Neural cell (in vitro differentiated cells): ENCODE results near the gene NHERF1. TPM values are rescaled to one million over a fixed set of nuclear protein-coding genes. Genes with fewer than 3 reads are reported as not detected.

Experiments used
- H2AFZ ChIP-seq: fragments of 200-600, 300-800 bp; sonication (generic), shearing (Covaris generic); 2 replicates; pipeline ENCODE4 v1.6.0; 2014; ENCODE audit warnings: low read depth, mild to moderate bottlenecking, antibody characterized with exemption, low read length, moderate library complexity
- H3F3A ChIP-seq: fragments of 200-600 bp; shearing (Covaris generic); 2 replicates; pipeline ENCODE4 v1.6.1; 2016; ENCODE audit warnings: mild to moderate bottlenecking, moderate library complexity, mixed read lengths, antibody characterized with exemption, low read length; ENCODE audit not compliant: insufficient read depth, poor library complexity, severe bottlenecking
- H3K27ac ChIP-seq: fragments of 200-600, 300-800 bp; sonication (generic), shearing (Covaris generic); 2 replicates; pipeline ENCODE4 v1.5.1; 2014; ENCODE audit warnings: mild to moderate bottlenecking, low read length, moderate library complexity
- H3K27me3 ChIP-seq: fragments of 300-800, 200-600 bp; sonication (generic), shearing (Covaris generic); 2 replicates; pipeline ENCODE4 v1.6.0; 2014; ENCODE audit warnings: mild to moderate bottlenecking, low read depth, low read length, moderate library complexity; ENCODE audit not compliant: insufficient read depth
- H3K36me3 ChIP-seq: fragments of 300-800, 200-600 bp; sonication (generic), shearing (Covaris generic); 2 replicates; pipeline ENCODE4 v1.5.1; 2014; ENCODE audit warnings: mild to moderate bottlenecking, antibody characterized with exemption, low read length, moderate library complexity; ENCODE audit not compliant: insufficient read depth
- H3K4me2 ChIP-seq: fragments of 300-800, 200-600 bp; sonication (generic), shearing (Covaris generic); 2 replicates; pipeline ENCODE4 v1.6.0; 2014; ENCODE audit warnings: mild to moderate bottlenecking, low read length
- H3K4me3 ChIP-seq: fragments of 300-800, 200-600 bp; sonication (generic), shearing (Covaris generic); 2 replicates; pipeline ENCODE4 v1.5.1; 2014; ENCODE audit warnings: mild to moderate bottlenecking, low read length, moderate library complexity
- H3K79me2 ChIP-seq: fragments of 200-600 bp; shearing (Covaris generic); replicated peaks from 2 replicates; pipeline ENCODE4 v1.6.0; 2014; ENCODE audit warnings: mild to moderate bottlenecking, low read length, moderate library complexity; ENCODE audit not compliant: insufficient read depth
- H3K9ac ChIP-seq: fragments of 300-800, 200-600 bp; sonication (generic), shearing (Covaris generic); 2 replicates; pipeline ENCODE4 v1.6.1; 2016; ENCODE audit warnings: mild to moderate bottlenecking, low read length, mixed read lengths
- H3K9me2 ChIP-seq: fragments of 200-600 bp; shearing (Covaris generic); 2 replicates; pipeline ENCODE4 v1.6.1; 2016; ENCODE audit warnings: mild to moderate bottlenecking, low read length, mixed read lengths; ENCODE audit not compliant: insufficient read depth
- H3K9me3 ChIP-seq: fragments of 200-600, 300-800 bp; sonication (generic), shearing (Covaris generic); 2 replicates; pipeline ENCODE4 v1.6.1; 2016; ENCODE audit warnings: mild to moderate bottlenecking, mixed run types, low read length, moderate library complexity, mixed read lengths
- H4K20me1 ChIP-seq: fragments of 200-600 bp; shearing (Covaris generic); 2 replicates; pipeline ENCODE4 v1.6.1; 2016; ENCODE audit warnings: mild to moderate bottlenecking, mixed run types; ENCODE audit not compliant: insufficient read depth
- EP300 ChIP-seq: fragments of 450-650 bp; conservative IDR thresholded peaks from 2 replicates; pipeline ENCODE4 v1.6.1; 2014; ENCODE audit warnings: antibody characterized with exemption, mild to moderate bottlenecking, moderate library complexity; ENCODE audit not compliant: poor library complexity, severe bottlenecking
- EZH2 ChIP-seq: fragments of 200-600, 300-800 bp; shearing (Covaris generic), sonication (generic); IDR thresholded peaks from 2 replicates; pipeline ENCODE4 v1.6.1; 2014; ENCODE audit warnings: antibody characterized with exemption, low read length, borderline replicate concordance, mild to moderate bottlenecking; ENCODE audit not compliant: insufficient read depth, poor library complexity, severe bottlenecking
- MXI1 ChIP-seq: fragments of 450-650 bp; conservative IDR thresholded peaks from 2 replicates; pipeline ENCODE4 v1.6.1; 2014; ENCODE audit warnings: antibody characterized with exemption, mild to moderate bottlenecking; ENCODE audit not compliant: poor library complexity, severe bottlenecking
- POLR2AphosphoS5 ChIP-seq: IDR thresholded peaks from 2 replicates; pipeline ENCODE4 v1.6.1; 2012
- RAD21 ChIP-seq: fragments of 450-650 bp; conservative IDR thresholded peaks from 2 replicates; pipeline ENCODE4 v1.6.1; 2014; ENCODE audit warnings: antibody characterized with exemption, mild to moderate bottlenecking, moderate library complexity
- SMC3 ChIP-seq: fragments of 450-650 bp; conservative IDR thresholded peaks from 2 replicates; pipeline ENCODE4 v1.6.1; 2014; ENCODE audit warnings: antibody characterized with exemption, mild to moderate bottlenecking, moderate library complexity; ENCODE audit not compliant: poor library complexity
- TAF1 ChIP-seq: IDR thresholded peaks from 2 replicates; pipeline ENCODE4 v1.6.1; 2012; ENCODE audit warnings: low read depth
- polyA plus RNA-seq: library from polyadenylated mRNA; depleted of rRNA; stranded (reverse); fragments of >200 nt; gene quantifications from 2 replicates; pipeline ENCODE4 v1.2.3, GENCODE V29; 2014
- TF ChIP-seq, protein P1 (sequence below): fragments of 450-650 bp; IDR thresholded peaks from 2 replicates; pipeline ENCODE4 v1.5.1; 2014; ENCODE audit warnings: antibody characterized with exemption, mild to moderate bottlenecking, moderate library complexity; ENCODE audit not compliant: poor library complexity, severe bottlenecking
- TF ChIP-seq, protein P2 (sequence below): IDR thresholded peaks from 2 replicates; pipeline ENCODE4 v1.6.1; 2012; ENCODE audit warnings: borderline replicate concordance

Gene NHERF1
- polyA plus RNA-seq, 1 donor from 2014 or later: 0.51 TPM

DNA sequence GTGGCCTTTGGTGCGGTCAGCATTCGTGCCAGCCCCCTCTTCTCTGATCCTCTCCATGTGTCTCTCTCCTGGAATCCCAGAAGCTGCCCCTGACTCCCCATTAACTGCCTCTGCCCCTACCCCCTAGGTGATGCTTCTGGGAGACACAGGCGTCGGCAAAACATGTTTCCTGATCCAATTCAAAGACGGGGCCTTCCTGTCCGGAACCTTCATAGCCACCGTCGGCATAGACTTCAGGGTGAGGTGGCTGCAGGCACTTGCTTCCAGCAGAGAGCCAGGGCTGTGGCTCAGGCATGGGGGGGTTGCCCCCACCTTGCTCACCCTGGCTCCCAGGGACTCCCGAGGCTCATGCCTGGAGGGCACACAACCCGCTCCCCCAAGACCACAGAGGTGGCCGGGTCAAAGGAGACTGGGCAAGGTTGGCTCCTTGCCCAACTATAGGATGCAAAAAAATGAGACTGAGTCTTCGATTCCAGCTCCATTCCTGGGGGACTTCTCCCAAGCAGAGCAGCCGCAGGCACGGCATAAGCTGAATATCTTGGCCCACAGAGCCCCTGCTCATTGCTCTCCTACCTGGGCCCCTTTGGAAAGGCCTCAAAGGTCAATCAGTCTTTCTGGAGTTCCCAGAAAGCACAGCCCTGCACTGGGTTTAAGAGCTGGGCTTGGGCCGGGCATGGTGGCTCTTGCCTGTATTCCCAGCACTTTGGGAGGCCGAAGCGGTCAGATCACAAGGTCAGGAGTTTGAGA lies 7.6 kb upstream of the NHERF1 start:
- Histone ChIP-seq H3K9ac (no peak overlapping the region), H3F3A (no peaks in the 10 kb centered on the region), H3K27me3 (peaks cover 38% of the 10 kb centered on the region), H3K4me3 (no peak overlapping the region), H2AFZ (no peak overlapping the region), H3K4me2 (no peak overlapping the region), H3K36me3 (no peaks in the 10 kb centered on the region), H3K9me2 (no peaks in the 10 kb centered on the region), H3K79me2 (no peaks in the 10 kb centered on the region), H4K20me1 (no peaks in the 10 kb centered on the region), H3K27ac (no peak overlapping the region), H3K9me3 (no peaks in the 10 kb centered on the region)
- TF ChIP-seq, protein P1, sequence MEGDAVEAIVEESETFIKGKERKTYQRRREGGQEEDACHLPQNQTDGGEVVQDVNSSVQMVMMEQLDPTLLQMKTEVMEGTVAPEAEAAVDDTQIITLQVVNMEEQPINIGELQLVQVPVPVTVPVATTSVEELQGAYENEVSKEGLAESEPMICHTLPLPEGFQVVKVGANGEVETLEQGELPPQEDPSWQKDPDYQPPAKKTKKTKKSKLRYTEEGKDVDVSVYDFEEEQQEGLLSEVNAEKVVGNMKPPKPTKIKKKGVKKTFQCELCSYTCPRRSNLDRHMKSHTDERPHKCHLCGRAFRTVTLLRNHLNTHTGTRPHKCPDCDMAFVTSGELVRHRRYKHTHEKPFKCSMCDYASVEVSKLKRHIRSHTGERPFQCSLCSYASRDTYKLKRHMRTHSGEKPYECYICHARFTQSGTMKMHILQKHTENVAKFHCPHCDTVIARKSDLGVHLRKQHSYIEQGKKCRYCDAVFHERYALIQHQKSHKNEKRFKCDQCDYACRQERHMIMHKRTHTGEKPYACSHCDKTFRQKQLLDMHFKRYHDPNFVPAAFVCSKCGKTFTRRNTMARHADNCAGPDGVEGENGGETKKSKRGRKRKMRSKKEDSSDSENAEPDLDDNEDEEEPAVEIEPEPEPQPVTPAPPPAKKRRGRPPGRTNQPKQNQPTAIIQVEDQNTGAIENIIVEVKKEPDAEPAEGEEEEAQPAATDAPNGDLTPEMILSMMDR: no peak
- TF ChIP-seq RAD21 (no peak), POLR2AphosphoS5 (no peak), SMC3 (no peak), MXI1 (no peak), TAF1 (no peak), EZH2 (no peak), EP300 (no peak)
- TF ChIP-seq, protein P2, sequence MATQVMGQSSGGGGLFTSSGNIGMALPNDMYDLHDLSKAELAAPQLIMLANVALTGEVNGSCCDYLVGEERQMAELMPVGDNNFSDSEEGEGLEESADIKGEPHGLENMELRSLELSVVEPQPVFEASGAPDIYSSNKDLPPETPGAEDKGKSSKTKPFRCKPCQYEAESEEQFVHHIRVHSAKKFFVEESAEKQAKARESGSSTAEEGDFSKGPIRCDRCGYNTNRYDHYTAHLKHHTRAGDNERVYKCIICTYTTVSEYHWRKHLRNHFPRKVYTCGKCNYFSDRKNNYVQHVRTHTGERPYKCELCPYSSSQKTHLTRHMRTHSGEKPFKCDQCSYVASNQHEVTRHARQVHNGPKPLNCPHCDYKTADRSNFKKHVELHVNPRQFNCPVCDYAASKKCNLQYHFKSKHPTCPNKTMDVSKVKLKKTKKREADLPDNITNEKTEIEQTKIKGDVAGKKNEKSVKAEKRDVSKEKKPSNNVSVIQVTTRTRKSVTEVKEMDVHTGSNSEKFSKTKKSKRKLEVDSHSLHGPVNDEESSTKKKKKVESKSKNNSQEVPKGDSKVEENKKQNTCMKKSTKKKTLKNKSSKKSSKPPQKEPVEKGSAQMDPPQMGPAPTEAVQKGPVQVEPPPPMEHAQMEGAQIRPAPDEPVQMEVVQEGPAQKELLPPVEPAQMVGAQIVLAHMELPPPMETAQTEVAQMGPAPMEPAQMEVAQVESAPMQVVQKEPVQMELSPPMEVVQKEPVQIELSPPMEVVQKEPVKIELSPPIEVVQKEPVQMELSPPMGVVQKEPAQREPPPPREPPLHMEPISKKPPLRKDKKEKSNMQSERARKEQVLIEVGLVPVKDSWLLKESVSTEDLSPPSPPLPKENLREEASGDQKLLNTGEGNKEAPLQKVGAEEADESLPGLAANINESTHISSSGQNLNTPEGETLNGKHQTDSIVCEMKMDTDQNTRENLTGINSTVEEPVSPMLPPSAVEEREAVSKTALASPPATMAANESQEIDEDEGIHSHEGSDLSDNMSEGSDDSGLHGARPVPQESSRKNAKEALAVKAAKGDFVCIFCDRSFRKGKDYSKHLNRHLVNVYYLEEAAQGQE: no peak

DNA sequence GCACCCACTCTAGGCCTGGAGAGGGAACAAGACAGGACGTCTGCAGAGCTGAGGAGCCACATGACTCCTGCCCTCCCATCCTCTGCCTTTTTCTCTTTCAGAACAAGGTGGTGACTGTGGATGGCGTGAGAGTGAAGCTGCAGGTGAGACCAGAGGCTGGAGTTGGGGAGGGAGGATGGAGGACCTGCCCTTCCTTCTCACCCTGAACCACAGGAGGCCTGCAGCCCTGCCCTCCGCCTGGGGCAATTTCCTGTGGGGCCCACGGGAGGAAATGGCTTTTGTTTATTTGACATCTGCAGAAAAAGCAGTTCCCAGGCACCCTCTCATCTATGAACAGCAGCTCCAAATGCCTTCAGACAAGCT lies 6.3 kb upstream of the NHERF1 start:
- H3K36me3 ChIP-seq: no peaks in the 10 kb centered on the region
- no peaks in the 10 kb centered on the region for H3K9me3 ChIP-seq
- H4K20me1 ChIP-seq: no peaks in the 10 kb centered on the region
- H3K27ac ChIP-seq: no peak overlapping the region
- H3K27me3 ChIP-seq: peaks cover 25% of the 10 kb centered on the region
- H3K4me3 ChIP-seq: no peak overlapping the region
- no peaks in the 10 kb centered on the region for H3K79me2 ChIP-seq
- no peak overlapping the region for H2AFZ ChIP-seq
- H3K4me2 ChIP-seq: no peak overlapping the region
- no peaks in the 10 kb centered on the region for H3K9me2 ChIP-seq
- H3K9ac ChIP-seq: no peak overlapping the region
- H3F3A ChIP-seq: no peaks in the 10 kb centered on the region
- TF ChIP-seq EP300 (no peak), SMC3 (no peak), RAD21 (no peak), EZH2 (no peak), POLR2AphosphoS5 (no peak), MXI1 (no peak), TAF1 (no peak)
- TF ChIP-seq, protein P1: no peak
- TF ChIP-seq, protein P2: no peak
